22Rv1 (cell line): ENCODE measurements around the gene SEC14L1.

Experiments used
- ZFX ChIP-seq: fragments of 450-650 bp; IDR thresholded peaks from 2 replicates; pipeline ENCODE4 v1.6.1; 2017; ENCODE audit warnings: antibody characterized with exemption, borderline replicate concordance
- TF ChIP-seq, protein P1 (sequence below): fragments of 450-650 bp; IDR thresholded peaks from 2 replicates; pipeline ENCODE4 v1.5.1; 2017; ENCODE audit warnings: mild to moderate bottlenecking

DNA sequence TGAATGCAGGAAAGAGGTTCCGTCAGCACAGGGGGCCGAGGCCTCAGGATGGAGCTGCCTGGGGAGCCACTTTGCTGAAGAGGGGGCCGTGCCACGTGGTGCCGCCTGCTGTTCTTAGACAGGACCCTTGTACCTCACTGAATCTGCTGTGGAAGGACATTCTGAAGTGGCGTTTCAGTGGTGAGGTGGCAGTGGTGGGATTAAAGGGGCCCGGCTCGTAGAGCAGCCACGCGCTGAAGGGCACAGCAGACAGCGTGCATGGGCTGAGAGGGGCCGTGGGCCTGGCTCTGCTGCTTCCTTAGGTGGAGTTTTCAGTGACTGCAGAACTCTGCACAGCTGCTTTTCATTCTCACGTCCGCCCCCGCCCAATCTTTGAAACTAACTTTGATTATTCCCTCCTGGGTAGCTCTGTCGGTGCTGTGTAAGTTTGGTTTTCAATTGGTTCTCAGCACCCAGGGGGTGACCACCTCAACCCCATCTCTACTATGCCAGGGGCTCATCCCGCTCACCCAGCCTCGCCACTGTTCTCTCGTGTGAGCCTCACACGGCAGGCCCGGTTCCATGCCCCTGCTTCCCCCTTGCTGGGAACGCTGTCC, 70.3 kb downstream of the SEC14L1 start:
- TF ChIP-seq, protein P1, sequence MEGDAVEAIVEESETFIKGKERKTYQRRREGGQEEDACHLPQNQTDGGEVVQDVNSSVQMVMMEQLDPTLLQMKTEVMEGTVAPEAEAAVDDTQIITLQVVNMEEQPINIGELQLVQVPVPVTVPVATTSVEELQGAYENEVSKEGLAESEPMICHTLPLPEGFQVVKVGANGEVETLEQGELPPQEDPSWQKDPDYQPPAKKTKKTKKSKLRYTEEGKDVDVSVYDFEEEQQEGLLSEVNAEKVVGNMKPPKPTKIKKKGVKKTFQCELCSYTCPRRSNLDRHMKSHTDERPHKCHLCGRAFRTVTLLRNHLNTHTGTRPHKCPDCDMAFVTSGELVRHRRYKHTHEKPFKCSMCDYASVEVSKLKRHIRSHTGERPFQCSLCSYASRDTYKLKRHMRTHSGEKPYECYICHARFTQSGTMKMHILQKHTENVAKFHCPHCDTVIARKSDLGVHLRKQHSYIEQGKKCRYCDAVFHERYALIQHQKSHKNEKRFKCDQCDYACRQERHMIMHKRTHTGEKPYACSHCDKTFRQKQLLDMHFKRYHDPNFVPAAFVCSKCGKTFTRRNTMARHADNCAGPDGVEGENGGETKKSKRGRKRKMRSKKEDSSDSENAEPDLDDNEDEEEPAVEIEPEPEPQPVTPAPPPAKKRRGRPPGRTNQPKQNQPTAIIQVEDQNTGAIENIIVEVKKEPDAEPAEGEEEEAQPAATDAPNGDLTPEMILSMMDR: no peak
- TF ChIP-seq ZFX: no peak
